Stimulated activated CD8-positive, alpha-beta memory T cell treated with anti-CD3 and anti-CD28 coated beads, Interleukin-2, amount 100 ng/mL, for 48 hours (primary cell): ENCODE results near the gene KIF16B.

Source experiments
- DNase-seq, 2 donors: peaks; one replicate each; pipeline ENCODE4 v3.0.0-alpha.2; 2020; ENCODE audit warnings: low read depth in 2 of 2

Gene KIF16B

GRCh38 chr20:16394784-16395183 is 178.5 kb downstream of the KIF16B start:
- no peak for DNase-seq

DNA sequence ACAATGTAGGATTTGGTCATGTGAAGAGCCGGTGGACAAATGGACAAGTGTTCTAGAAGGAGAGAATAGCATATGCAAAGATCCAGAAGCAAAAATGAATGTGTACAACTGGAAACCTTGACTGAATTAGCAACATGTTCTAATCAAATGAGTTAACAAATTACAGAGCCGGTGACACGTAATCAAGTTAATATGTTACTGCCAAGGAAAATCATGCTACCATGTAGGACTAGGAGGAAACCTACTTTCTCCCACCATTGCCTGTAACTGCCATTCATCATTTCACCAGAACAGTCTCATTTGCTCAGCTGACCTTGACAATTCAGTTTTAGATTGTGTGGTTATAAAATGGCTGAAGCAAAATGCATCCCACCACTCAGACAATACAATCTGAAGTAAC is 179.4 kb downstream of the KIF16B start:
- no peak for DNase-seq

GRCh38 chr20:16393297-16393696 is 180.0 kb downstream of the KIF16B start:
- no peak for DNase-seq

DNA sequence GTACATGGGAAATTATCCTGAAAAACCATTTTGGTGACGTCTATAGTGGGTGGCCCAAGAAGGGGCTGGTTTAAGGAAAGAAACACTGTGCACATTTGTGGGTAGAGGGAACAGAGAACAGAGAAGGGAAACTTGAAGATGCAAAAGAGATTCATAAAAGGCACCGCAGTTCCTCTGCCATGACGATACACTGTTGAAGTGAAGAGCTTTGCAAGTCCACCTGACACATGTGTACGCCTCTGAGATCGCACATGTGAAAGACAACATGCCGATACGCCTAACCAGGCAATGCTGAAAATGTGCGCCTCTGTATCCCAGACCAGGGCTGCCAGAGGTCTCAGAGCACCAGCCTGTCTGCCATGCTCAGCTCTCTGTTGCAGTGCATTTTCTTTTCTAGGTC is 180.9 kb downstream of the KIF16B start:
- DNase-seq, result no peak

GRCh38 chr20:16390991-16391390 is 182.3 kb downstream of the KIF16B start:
- DNase-seq, result no peak

GRCh38 chr20:16388731-16389130 is 184.5 kb downstream of the KIF16B start:
- no peak for DNase-seq

DNA sequence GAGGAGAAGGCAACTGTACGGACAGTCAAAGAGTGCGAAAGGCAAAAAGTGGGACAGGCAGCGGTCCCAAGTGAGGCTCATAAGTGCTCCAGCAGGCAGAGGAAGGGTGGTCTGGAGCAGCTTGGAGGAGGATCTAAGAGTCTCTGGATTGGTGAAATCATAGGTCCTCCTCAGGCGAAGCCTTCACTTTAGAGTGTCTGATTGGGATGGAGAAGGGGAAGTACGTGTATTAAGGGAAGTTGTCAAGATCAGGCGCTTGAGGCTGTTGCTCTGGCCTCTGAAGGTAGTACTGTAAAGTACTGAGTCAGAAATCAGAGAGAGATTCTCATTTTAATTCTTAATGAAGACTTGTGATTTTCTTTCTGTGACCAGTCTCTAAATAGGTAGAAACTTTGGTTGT is 185.6 kb downstream of the KIF16B start:
- no peak for DNase-seq

- DNase-seq, result no peak
Measured at GRCh38 chr20:16385891-16386290, 187.4 kb downstream of the KIF16B start.

DNA sequence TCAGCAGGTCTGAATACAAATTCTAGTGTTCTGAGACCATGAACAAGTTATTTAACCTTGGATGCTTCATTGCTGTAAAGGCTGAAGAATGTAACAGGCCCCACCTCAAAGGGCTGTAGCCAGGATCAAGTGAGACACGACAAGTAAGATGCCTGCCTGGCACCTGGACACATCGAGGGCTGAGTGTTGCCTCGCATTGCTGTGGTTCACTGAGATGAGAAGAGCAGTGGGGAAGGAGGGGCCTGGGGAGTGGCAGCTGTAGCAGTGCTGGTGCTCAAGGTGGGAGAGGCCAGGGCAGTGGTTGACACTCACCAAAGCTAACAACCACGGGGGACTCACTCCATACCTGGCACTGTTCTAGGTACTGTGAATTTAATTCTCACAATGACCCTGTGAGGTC is 187.8 kb downstream of the KIF16B start:
- DNase-seq, result no peak

DNA sequence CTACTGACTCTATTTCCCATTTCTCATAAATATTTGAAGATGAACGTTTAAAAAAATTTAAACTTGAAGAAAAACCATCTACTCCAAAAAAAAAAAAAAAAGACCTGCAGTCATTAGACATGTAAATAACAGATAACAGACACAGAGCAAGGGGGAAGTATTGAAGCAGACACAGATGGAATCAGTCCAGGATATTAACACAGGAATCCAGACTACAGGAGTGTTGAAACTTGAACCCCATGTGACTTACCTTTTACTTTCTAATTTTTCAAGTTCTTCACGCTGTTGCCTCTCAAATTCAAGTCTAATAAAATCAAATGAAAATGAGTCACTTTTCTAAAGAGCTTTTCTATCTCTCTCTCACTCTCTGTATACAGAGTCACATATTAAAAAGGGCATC is 191.8 kb downstream of the KIF16B start:
- DNase-seq, result no peak

DNA sequence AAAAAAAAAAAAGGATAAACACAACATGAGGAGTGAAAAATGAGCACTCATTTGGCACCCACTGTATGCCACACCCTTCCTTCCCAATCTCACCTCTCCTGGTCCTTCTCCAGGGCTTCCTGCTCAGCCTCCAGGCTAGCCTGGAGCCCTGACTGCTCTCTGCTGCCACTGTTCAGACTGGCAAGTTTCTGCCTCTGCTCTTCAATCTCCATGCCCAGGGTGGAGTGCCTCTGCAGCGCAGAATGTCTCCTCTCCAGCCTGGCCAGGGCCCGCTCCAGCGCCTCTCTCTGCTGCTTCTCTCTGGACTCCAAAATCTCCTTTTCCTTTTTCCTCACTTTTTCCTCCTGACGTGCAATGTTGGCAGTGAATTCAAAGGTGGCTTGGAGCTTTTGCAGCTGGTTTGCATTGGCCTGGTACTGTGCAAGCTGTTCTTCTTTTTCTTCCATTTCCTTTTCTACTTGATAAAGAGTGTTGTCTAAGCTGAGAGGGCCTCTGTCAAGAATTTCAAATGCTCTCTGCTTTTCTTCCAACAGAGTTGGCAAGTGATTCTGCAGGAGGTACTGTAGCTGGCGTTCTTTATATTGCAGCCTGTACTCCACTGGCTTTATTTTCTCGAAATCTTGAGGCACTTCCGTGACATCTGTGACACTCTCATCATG is 194.4 kb downstream of the KIF16B start:
- no peak for DNase-seq

- DNase-seq, result no peak
Measured at GRCh38 chr20:16378122-16378521, 195.1 kb downstream of the KIF16B start.

GRCh38 chr20:16369441-16369840 is 203.8 kb downstream of the KIF16B start:
- DNase-seq, result no peak

DNA sequence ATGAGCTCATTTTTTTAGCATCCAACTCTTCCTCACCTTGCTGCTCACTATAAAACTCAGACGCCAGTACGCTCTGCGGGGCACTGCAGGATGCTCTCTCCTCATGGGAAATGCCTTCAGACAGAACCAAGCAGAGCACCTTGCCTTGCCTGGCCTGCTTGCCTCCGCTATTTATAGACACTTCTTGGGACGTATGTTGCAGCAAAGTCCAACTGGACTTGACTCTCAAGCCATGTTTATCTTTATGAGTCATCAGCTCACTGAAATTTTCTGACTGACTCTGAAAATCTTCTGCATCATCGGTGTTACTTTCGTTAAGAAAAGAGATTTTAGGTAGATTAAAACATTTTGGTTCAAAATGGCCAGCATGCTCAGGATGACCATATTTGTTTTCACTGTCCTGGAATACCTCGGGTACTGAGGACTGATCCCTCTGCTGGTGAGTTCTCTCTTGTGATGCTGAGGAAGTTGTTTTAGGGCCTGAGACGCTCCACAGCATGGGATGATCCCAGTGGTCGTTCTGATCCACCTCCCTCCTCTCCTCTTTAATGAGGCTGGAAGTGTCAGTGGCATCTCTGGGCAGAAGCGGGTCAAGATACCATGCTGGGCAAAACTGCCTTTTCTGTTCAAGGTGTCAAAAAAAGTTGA is 204.5 kb downstream of the KIF16B start:
- no peak for DNase-seq

GRCh38 chr20:16367948-16368560 is 205.2 kb downstream of the KIF16B start:
- DNase-seq, result no peak

DNA sequence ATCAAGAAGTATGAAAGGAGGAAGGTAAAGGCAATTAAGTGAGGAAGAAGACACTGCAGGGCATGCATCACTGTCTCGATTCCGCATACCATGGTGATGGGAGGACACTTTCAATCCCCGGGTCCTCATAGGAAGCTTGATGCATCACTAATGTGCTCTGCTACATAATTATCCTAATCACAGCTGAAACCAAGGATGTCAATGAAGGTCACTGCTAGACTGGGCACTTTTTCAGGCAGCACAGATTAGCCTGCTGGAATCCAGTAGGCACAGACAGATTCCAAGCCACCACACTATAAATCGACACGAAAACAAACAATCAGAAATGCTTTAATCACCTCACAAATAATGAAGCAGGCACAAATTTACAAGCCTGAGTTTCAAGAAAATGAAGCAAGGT is 206.7 kb downstream of the KIF16B start:
- no peak for DNase-seq

DNA sequence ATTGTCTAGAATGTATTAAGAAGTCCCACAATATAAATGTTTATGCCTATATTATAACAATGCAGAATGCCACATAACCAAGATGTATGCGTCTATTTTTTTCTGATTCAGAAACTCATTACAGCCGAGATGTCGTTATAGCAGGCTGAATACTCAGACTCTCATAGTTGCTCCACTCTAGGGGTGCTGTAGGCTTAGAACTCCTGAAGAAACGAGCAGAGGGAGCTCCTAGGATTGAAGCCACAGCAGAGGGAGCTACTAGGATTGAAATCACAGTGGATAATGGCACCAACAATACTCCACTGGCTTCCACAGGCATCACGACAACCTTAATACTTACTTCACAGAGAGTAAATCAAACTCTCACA is 208.9 kb downstream of the KIF16B start:
- no peak for DNase-seq

- DNase-seq, result no peak
Measured at GRCh38 chr20:16363506-16364319, 209.5 kb downstream of the KIF16B start.

DNA sequence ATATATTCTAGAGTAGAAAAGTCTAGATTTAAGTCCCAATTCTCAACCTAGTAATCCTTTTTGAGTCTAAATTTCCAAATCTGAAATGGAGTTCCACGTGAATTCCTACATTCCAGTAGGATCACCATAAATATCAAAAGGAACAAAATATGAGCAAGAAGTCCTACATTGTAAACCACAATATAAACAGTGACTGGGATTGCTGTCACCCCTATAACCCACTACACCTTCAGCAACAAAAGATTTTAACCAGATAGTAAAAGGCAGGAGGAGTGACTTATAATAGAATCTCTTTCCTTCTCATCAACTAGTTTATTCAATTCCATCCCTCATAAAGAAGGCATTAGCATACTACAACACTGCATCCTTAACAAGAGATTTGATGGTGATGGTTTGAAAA is 210.6 kb downstream of the KIF16B start:
- DNase-seq, result no peak

DNA sequence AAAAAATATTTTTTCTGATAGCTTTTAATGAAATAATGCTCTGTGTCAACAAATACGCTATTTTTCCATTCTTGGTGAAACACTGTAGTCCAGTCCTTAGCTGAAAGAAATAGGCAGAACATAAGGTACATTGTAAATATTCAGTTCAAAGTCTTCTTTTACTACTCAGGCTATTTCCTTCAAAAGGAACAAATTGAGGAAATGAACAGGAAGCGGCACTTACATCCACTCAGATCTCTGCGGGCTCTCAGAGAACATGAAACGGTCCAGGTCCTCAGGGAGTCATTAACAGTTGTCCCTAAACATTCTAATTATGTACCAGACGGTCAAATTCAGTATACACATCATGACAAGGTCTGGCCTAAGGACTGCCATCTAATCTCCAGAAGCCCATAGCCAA is 212.6 kb downstream of the KIF16B start:
- DNase-seq, result no peak

DNA sequence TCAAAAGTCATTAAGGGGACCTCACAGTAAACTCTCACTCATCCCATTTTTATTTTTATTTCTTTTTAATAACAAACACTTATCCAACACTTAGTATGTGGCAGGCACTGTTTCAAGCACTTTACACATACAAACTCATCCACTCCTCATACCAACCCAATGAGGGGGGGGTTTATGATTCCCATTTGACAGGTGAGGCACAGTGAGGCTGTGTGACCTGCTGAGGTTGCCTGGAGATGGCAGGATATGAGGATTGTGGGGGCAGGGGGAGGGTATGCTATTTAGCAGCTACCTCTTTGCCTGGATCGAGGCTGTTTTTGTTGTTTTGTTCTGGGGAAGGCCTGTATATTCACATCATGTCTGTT is 219.8 kb downstream of the KIF16B start:
- no peak for DNase-seq

GRCh38 chr20:16352751-16353416 is 220.4 kb downstream of the KIF16B start:
- DNase-seq, result no peak
